Fibroblast of lung (primary cell): Measurements from ENCODE around the gene ZNF385B. TPM values are rescaled to one million over a fixed set of nuclear protein-coding genes. Genes with fewer than 3 reads are reported as not detected.
"Not testable (repeated sequence)": the region's sequence is repeated elsewhere in the genome, so short reads cannot be mapped to it uniquely, and the experiment has no call there.

Source experiments
- DNase-seq, 2 donors: peaks; one replicate each; pipeline versions ENCODE4 v3.0.0 to v3.0.0-alpha.2; 2010; ENCODE audit warnings: low read depth in 2 of 2
- H2AFZ ChIP-seq: 2 replicates; pipeline ENCODE4 v1.5.1; 2012; ENCODE audit warnings: low read length, control low read depth, inconsistent platforms
- H3K27ac ChIP-seq: 2 replicates; pipeline ENCODE4 v1.5.1; 2011; ENCODE audit warnings: low read length, control low read depth; ENCODE audit not compliant: insufficient read depth
- H3K27me3 ChIP-seq: 2 replicates; pipeline ENCODE4 v1.5.1; 2011; ENCODE audit warnings: mild to moderate bottlenecking, low read length; ENCODE audit not compliant: control insufficient read depth, insufficient read depth
- H3K36me3 ChIP-seq: 2 replicates; pipeline ENCODE4 v1.5.1; 2011; ENCODE audit warnings: low read length; ENCODE audit not compliant: control insufficient read depth, insufficient read depth
- H3K4me1 ChIP-seq: 2 replicates; pipeline ENCODE4 v1.5.1; 2011; ENCODE audit warnings: low read length; ENCODE audit not compliant: control insufficient read depth, insufficient read depth; ENCODE audit errors: extremely low read depth
- H3K4me2 ChIP-seq: 2 replicates; pipeline ENCODE4 v1.5.1; 2011; ENCODE audit warnings: low read length, control low read depth; ENCODE audit not compliant: insufficient read depth; ENCODE audit errors: extremely low read depth
- H3K4me3 ChIP-seq, 4 experiments: fragments of 200-600 bp in 1 of 4; sonication (generic) in 1 of 4; replicated peaks in 1 of 4; 2 replicates each; pipeline ENCODE4 v1.5.1; 2011 to 2016; ENCODE audit warnings: low read length in 4 of 4, low read depth in 3 of 4, mild to moderate bottlenecking in 3 of 4, control low read depth in 2 of 4, inconsistent platforms in 1 of 4, mixed read lengths in 1 of 4; ENCODE audit not compliant: insufficient read depth in 1 of 4; ENCODE audit errors: control extremely low read depth in 1 of 4
- H3K79me2 ChIP-seq: 2 replicates; pipeline ENCODE4 v1.5.1; 2012; ENCODE audit warnings: mild to moderate bottlenecking, low read length, inconsistent platforms; ENCODE audit not compliant: control insufficient read depth, insufficient read depth
- H3K9ac ChIP-seq: 2 replicates; pipeline ENCODE4 v1.5.1; 2011; ENCODE audit warnings: mild to moderate bottlenecking, low read length, control low read depth; ENCODE audit not compliant: insufficient read depth
- H3K9me3 ChIP-seq: 2 replicates; pipeline ENCODE4 v1.5.1; 2012; ENCODE audit warnings: low read depth, low read length; ENCODE audit not compliant: control insufficient read depth, insufficient read depth
- H4K20me1 ChIP-seq: 2 replicates; pipeline ENCODE4 v1.5.1; 2011; ENCODE audit warnings: low read length; ENCODE audit not compliant: control insufficient read depth, insufficient read depth; ENCODE audit errors: extremely low read depth
- CTCF ChIP-seq, 2 donors: IDR thresholded peaks in 1 of 2; conservative IDR thresholded peaks in 1 of 2; 1 replicate in 1 of 2; 2 replicates in 1 of 2; pipeline ENCODE4 v1.5.1; 2011 to 2012; ENCODE audit warnings: low read length in 2 of 2, control low read depth in 1 of 2, inconsistent platforms in 1 of 2, low read depth in 1 of 2, mild to moderate bottlenecking in 1 of 2
- EZH2 ChIP-seq: IDR thresholded peaks from 2 replicates; pipeline ENCODE4 v1.5.1; 2012; ENCODE audit warnings: low read length, control low read depth, mild to moderate bottlenecking; ENCODE audit errors: missing control alignments
- polyA plus RNA-seq, 2 donors: library from polyadenylated mRNA; depleted of rRNA in 1 of 2; stranded (reverse) in 1 of 2; unstranded in 1 of 2; fragments of >200 nt; gene quantifications; 2 replicates each; pipeline ENCODE4 v1.2.1, GENCODE V29; 2011 to 2012; ENCODE audit warnings: missing spikeins in 1 of 2
- total RNA-seq: library from RNA; depleted of rRNA; stranded (reverse); fragments of >200 nt; gene quantifications from 2 replicates; pipeline ENCODE4 v1.2.1, GENCODE V29; 2014

The ZNF385B gene
- total and polyA plus RNA-seq, 2 donors (not counting 1 experiment from before 2014, with no cell fraction given), result 0.06 TPM; not detected in 1

- H2AFZ ChIP-seq, result no peak overlapping the region
- H3K9me3 ChIP-seq, result no peaks in the 10 kb centered on the region
- TF ChIP-seq EZH2 (no peak), CTCF (conservative IDR thresholded peaks at IDR 0.05 in 1 of 2, IDR thresholded peaks at IDR 0.05 in 1 of 2; ENCODE audit: low read depth in 1 of 2, low read length in 2 of 2) (no peak)
- no peak overlapping the region for H3K4me2 ChIP-seq
- H3K79me2 ChIP-seq, result no peaks in the 10 kb centered on the region
- H4K20me1 ChIP-seq, result no peaks in the 10 kb centered on the region
- H3K4me1 ChIP-seq, result no peaks in the 10 kb centered on the region
- no peak overlapping the region for H3K9ac ChIP-seq
- no peak overlapping the region for H3K4me3 ChIP-seq
- no peaks in the 10 kb centered on the region for H3K36me3 ChIP-seq
- no peak overlapping the region for H3K27ac ChIP-seq
- H3K27me3 ChIP-seq, result no peaks in the 10 kb centered on the region
- no peak for DNase-seq
Observed at GRCh38 chr2:179636995-179637394, 224.4 kb downstream of the ZNF385B start.

DNA sequence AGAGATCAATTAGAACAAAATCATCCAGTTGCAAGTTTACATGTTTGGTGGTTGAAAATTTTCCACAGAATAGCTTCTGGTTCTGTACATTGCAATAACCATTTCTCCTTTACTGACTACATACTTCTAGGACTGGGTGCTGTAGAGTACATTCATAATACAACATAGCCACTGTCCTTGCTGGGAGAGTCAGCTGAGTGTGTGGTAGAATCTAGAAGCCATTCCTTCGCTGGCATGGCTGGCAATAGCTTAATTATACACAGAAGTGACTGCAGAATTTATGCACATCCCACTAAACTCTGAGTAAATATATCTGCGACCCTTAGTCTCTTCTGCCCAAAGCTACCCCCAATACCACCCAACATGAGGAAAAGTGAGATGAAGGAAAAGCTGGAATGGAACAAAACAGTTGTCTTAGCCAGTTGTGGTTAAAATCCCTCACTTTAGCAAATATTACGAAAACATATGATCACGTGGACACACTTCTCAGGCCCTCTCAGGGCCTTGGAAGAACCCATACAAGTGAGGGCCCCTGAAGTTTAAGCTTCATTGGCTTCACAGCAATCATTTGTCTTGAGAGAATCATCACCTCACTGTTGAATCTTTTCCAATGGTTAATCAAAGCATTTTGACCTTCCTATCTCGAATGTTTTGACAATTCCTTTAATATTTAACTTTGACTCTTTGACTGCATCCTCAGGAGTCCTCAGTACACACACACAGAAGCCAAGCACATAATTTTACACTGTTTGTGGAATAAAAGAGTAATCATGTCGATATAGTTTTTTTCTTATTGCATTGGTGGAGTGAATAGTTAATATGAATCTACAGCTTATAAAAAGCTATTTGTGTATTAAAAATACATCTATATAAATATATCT is 225.1 kb downstream of the ZNF385B start:
- no peak for DNase-seq
- Histone ChIP-seq H3K9ac (no peak overlapping the region), H3K36me3 (no peaks in the 10 kb centered on the region), H3K27me3 (no peaks in the 10 kb centered on the region), H2AFZ (no peak overlapping the region), H3K4me2 (no peak overlapping the region), H3K4me1 (no peaks in the 10 kb centered on the region), H4K20me1 (no peaks in the 10 kb centered on the region), H3K4me3 (no peak overlapping the region), H3K79me2 (no peaks in the 10 kb centered on the region), H3K9me3 (no peaks in the 10 kb centered on the region), H3K27ac (no peak overlapping the region)
- TF ChIP-seq CTCF (conservative IDR thresholded peaks at IDR 0.05 in 1 of 2, IDR thresholded peaks at IDR 0.05 in 1 of 2; ENCODE audit: low read depth in 1 of 2, low read length in 2 of 2) (no peak), EZH2 (no peak)

DNA sequence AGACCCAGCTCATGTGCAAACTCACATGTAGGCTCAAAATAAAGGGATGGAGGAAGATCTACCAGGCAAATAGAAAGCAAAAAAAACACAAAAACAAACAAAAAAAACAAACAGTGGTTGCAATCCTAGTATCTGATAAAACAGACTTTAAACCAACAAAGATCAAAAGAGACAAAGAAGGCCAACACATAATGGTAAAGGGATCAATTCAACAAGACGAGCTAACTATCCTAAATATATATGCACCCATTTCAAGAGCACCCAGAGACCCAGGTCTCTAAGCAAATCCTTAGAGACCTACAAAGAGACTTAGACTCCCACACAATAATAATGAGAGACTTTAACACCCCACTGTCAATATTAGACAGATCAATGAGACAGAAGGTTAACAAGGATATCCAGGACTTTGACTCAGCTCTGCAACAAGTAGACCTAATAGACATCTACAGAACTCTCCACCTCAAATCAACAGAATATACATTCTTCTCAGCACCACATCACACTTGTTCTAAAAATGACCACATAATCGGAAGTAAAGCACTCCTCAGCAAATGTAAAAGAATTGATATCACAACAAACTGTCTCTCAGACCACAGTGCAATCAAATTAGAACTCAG is 229.5 kb downstream of the ZNF385B start:
- H3K4me3 ChIP-seq, H3K9me3 ChIP-seq, H4K20me1 ChIP-seq, DNase-seq, H2AFZ ChIP-seq, H3K4me2 ChIP-seq, H3K27ac ChIP-seq, H3K4me1 ChIP-seq, H3K36me3 ChIP-seq, H3K27me3 ChIP-seq, H3K9ac ChIP-seq, H3K79me2 ChIP-seq: not testable (repeated sequence)

DNA sequence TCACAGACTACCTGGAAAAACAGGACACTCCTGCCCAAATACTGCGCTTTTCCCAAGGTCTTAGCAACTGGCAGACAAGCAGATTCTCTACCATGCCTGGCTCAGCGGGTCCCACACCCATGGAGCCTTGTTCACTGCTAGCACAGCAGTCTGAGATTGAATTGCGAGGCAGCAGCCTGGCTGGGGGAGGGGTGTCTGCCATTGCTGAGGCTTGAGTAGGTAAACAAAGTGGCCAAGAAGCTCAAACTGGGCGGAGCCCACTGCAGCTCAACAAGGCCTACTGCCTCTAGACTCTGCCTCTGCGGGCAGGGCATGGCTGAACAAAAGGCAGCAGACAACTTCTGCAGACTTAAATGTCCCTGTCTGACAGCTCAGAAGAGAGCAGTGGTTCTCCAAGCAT is 231.6 kb downstream of the ZNF385B start:
- DNase-seq, H3K4me3 ChIP-seq, H3K9ac ChIP-seq, H3K79me2 ChIP-seq, H3K36me3 ChIP-seq, H3K27ac ChIP-seq, H3K4me2 ChIP-seq, H3K9me3 ChIP-seq, H2AFZ ChIP-seq, H3K4me1 ChIP-seq, H4K20me1 ChIP-seq, H3K27me3 ChIP-seq: not testable (repeated sequence)
